ENCODE measurements around the gene ZNF735.

Gene ZNF735

DNA sequence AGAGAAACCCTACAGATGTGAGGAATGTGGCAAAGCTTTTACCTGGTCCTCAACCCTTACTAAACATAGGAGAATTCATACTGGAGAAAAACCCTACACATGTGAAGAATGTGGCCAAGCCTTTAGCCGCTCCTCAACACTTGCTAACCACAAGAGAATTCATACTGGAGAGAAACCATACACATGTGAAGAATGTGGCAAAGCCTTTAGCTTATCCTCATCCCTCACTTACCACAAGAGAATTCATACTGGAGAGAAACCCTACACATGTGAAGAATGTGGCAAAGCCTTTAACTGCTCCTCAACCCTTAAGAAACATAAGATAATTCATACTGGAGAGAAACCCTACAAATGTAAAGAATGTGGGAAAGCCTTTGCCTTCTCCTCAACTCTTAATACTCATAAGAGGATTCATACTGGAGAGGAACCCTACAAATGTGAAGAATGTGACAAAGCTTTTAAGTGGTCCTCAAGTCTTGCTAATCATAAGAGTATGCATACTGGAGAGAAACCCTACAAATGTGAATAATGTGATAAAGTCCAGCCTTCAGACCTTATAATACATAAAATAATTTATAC, 59.4 kb downstream of the ZNF735 start (continued):
- TF ChIP-seq, protein P1, sequence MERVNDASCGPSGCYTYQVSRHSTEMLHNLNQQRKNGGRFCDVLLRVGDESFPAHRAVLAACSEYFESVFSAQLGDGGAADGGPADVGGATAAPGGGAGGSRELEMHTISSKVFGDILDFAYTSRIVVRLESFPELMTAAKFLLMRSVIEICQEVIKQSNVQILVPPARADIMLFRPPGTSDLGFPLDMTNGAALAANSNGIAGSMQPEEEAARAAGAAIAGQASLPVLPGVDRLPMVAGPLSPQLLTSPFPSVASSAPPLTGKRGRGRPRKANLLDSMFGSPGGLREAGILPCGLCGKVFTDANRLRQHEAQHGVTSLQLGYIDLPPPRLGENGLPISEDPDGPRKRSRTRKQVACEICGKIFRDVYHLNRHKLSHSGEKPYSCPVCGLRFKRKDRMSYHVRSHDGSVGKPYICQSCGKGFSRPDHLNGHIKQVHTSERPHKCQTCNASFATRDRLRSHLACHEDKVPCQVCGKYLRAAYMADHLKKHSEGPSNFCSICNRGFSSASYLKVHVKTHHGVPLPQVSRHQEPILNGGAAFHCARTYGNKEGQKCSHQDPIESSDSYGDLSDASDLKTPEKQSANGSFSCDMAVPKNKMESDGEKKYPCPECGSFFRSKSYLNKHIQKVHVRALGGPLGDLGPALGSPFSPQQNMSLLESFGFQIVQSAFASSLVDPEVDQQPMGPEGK (CRISPR knock-in tag; IDR thresholded peaks at IDR 0.05; ENCODE audit: borderline replicate concordance), result no peak
- TF ChIP-seq BACH2 (CRISPR knock-in tag; IDR thresholded peaks at IDR 0.05; ENCODE audit: borderline replicate concordance) (no peak), ZNF565 (CRISPR knock-in tag; conservative IDR thresholded peaks at IDR 0.05; ENCODE audit: low read depth) (no peak), TOX (CRISPR knock-in tag; IDR thresholded peaks at IDR 0.05; ENCODE audit: borderline replicate concordance) (no peak), ZNF8 (CRISPR knock-in tag; IDR thresholded peaks at IDR 0.05) (no peak), ZFP3 (CRISPR knock-in tag; IDR thresholded peaks at IDR 0.05) (no peak), ARNTL (CRISPR knock-in tag; IDR thresholded peaks at IDR 0.05; ENCODE audit: borderline replicate concordance, low read depth) (no peak)
